ENCODE measurements around the gene CREB3.

GRCh38 chr9:35748242-35748857, 15.9 kb downstream of the CREB3 start:
- TF ChIP-seq CTCF (IDR thresholded peaks at IDR 0.05) (no peak), POLR2A (IDR thresholded peaks at IDR 0.05) (no peak)

Measured in breast epithelium (tissue), 3 donors.